Neural cell (in vitro differentiated cells): ENCODE results near the gene TMEM147. TPM values are rescaled to one million over a fixed set of nuclear protein-coding genes. Genes with fewer than 3 reads are reported as not detected.

ENCODE experiments used
- H2AFZ ChIP-seq: fragments of 200-600, 300-800 bp; sonication (generic), shearing (Covaris generic); 2 replicates; pipeline ENCODE4 v1.6.0; 2014; ENCODE audit warnings: low read depth, mild to moderate bottlenecking, antibody characterized with exemption, low read length, moderate library complexity
- H3F3A ChIP-seq: fragments of 200-600 bp; shearing (Covaris generic); 2 replicates; pipeline ENCODE4 v1.6.1; 2016; ENCODE audit warnings: mild to moderate bottlenecking, moderate library complexity, mixed read lengths, antibody characterized with exemption, low read length; ENCODE audit not compliant: insufficient read depth, poor library complexity, severe bottlenecking
- H3K27ac ChIP-seq: fragments of 200-600, 300-800 bp; sonication (generic), shearing (Covaris generic); 2 replicates; pipeline ENCODE4 v1.5.1; 2014; ENCODE audit warnings: mild to moderate bottlenecking, low read length, moderate library complexity
- H3K27me3 ChIP-seq: fragments of 300-800, 200-600 bp; sonication (generic), shearing (Covaris generic); 2 replicates; pipeline ENCODE4 v1.6.0; 2014; ENCODE audit warnings: mild to moderate bottlenecking, low read depth, low read length, moderate library complexity; ENCODE audit not compliant: insufficient read depth
- H3K36me3 ChIP-seq: fragments of 300-800, 200-600 bp; sonication (generic), shearing (Covaris generic); 2 replicates; pipeline ENCODE4 v1.5.1; 2014; ENCODE audit warnings: mild to moderate bottlenecking, antibody characterized with exemption, low read length, moderate library complexity; ENCODE audit not compliant: insufficient read depth
- H3K4me2 ChIP-seq: fragments of 300-800, 200-600 bp; sonication (generic), shearing (Covaris generic); 2 replicates; pipeline ENCODE4 v1.6.0; 2014; ENCODE audit warnings: mild to moderate bottlenecking, low read length
- H3K4me3 ChIP-seq: fragments of 300-800, 200-600 bp; sonication (generic), shearing (Covaris generic); 2 replicates; pipeline ENCODE4 v1.5.1; 2014; ENCODE audit warnings: mild to moderate bottlenecking, low read length, moderate library complexity
- H3K79me2 ChIP-seq: fragments of 200-600 bp; shearing (Covaris generic); replicated peaks from 2 replicates; pipeline ENCODE4 v1.6.0; 2014; ENCODE audit warnings: mild to moderate bottlenecking, low read length, moderate library complexity; ENCODE audit not compliant: insufficient read depth
- H3K9ac ChIP-seq: fragments of 300-800, 200-600 bp; sonication (generic), shearing (Covaris generic); 2 replicates; pipeline ENCODE4 v1.6.1; 2016; ENCODE audit warnings: mild to moderate bottlenecking, low read length, mixed read lengths
- H3K9me2 ChIP-seq: fragments of 200-600 bp; shearing (Covaris generic); 2 replicates; pipeline ENCODE4 v1.6.1; 2016; ENCODE audit warnings: mild to moderate bottlenecking, low read length, mixed read lengths; ENCODE audit not compliant: insufficient read depth
- H3K9me3 ChIP-seq: fragments of 200-600, 300-800 bp; sonication (generic), shearing (Covaris generic); 2 replicates; pipeline ENCODE4 v1.6.1; 2016; ENCODE audit warnings: mild to moderate bottlenecking, mixed run types, low read length, moderate library complexity, mixed read lengths
- H4K20me1 ChIP-seq: fragments of 200-600 bp; shearing (Covaris generic); 2 replicates; pipeline ENCODE4 v1.6.1; 2016; ENCODE audit warnings: mild to moderate bottlenecking, mixed run types; ENCODE audit not compliant: insufficient read depth
- EP300 ChIP-seq: fragments of 450-650 bp; conservative IDR thresholded peaks from 2 replicates; pipeline ENCODE4 v1.6.1; 2014; ENCODE audit warnings: antibody characterized with exemption, mild to moderate bottlenecking, moderate library complexity; ENCODE audit not compliant: poor library complexity, severe bottlenecking
- EZH2 ChIP-seq: fragments of 200-600, 300-800 bp; shearing (Covaris generic), sonication (generic); IDR thresholded peaks from 2 replicates; pipeline ENCODE4 v1.6.1; 2014; ENCODE audit warnings: antibody characterized with exemption, low read length, borderline replicate concordance, mild to moderate bottlenecking; ENCODE audit not compliant: insufficient read depth, poor library complexity, severe bottlenecking
- MXI1 ChIP-seq: fragments of 450-650 bp; conservative IDR thresholded peaks from 2 replicates; pipeline ENCODE4 v1.6.1; 2014; ENCODE audit warnings: antibody characterized with exemption, mild to moderate bottlenecking; ENCODE audit not compliant: poor library complexity, severe bottlenecking
- POLR2AphosphoS5 ChIP-seq: IDR thresholded peaks from 2 replicates; pipeline ENCODE4 v1.6.1; 2012
- RAD21 ChIP-seq: fragments of 450-650 bp; conservative IDR thresholded peaks from 2 replicates; pipeline ENCODE4 v1.6.1; 2014; ENCODE audit warnings: antibody characterized with exemption, mild to moderate bottlenecking, moderate library complexity
- SMC3 ChIP-seq: fragments of 450-650 bp; conservative IDR thresholded peaks from 2 replicates; pipeline ENCODE4 v1.6.1; 2014; ENCODE audit warnings: antibody characterized with exemption, mild to moderate bottlenecking, moderate library complexity; ENCODE audit not compliant: poor library complexity
- TAF1 ChIP-seq: IDR thresholded peaks from 2 replicates; pipeline ENCODE4 v1.6.1; 2012; ENCODE audit warnings: low read depth
- polyA plus RNA-seq: library from polyadenylated mRNA; depleted of rRNA; stranded (reverse); fragments of >200 nt; gene quantifications from 2 replicates; pipeline ENCODE4 v1.2.3, GENCODE V29; 2014
- TF ChIP-seq, protein P1 (sequence below): fragments of 450-650 bp; IDR thresholded peaks from 2 replicates; pipeline ENCODE4 v1.5.1; 2014; ENCODE audit warnings: antibody characterized with exemption, mild to moderate bottlenecking, moderate library complexity; ENCODE audit not compliant: poor library complexity, severe bottlenecking
- TF ChIP-seq, protein P2 (sequence below): IDR thresholded peaks from 2 replicates; pipeline ENCODE4 v1.6.1; 2012; ENCODE audit warnings: borderline replicate concordance

The TMEM147 gene
- polyA plus RNA-seq, 1 donor from 2014 or later: 106 TPM

DNA sequence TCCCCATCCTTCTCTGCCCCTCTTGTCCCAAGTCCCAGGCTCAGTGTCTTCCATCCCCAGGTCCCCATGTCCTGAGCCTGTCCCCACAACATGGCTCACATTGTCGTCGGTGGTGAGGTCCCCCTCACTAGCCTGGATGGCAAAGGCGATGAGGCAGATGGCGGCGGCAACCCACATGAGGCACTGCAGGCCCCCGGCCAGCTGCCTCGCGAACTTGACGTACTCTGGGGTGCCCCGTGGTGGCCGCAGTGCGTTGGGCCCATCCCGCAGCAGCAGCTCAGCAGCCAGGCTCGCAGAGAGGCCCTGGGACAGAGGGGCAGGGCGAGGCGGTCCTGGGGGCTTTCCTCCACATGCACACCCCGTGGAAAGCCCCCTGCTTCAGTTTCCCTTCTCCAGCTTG, 16.9 kb downstream of the TMEM147 start:
- no peak overlapping the region for H3K4me3 ChIP-seq
- no peaks in the 10 kb centered on the region for H3K9me2 ChIP-seq
- no peaks in the 10 kb centered on the region for H3F3A ChIP-seq
- no peak overlapping the region for H3K27ac ChIP-seq
- H3K9me3 ChIP-seq: no peaks in the 10 kb centered on the region
- no peak overlapping the region for H2AFZ ChIP-seq
- H3K4me2 ChIP-seq: no peak overlapping the region
- peaks cover 27% of the 10 kb centered on the region for H3K27me3 ChIP-seq
- TF ChIP-seq, protein P1, sequence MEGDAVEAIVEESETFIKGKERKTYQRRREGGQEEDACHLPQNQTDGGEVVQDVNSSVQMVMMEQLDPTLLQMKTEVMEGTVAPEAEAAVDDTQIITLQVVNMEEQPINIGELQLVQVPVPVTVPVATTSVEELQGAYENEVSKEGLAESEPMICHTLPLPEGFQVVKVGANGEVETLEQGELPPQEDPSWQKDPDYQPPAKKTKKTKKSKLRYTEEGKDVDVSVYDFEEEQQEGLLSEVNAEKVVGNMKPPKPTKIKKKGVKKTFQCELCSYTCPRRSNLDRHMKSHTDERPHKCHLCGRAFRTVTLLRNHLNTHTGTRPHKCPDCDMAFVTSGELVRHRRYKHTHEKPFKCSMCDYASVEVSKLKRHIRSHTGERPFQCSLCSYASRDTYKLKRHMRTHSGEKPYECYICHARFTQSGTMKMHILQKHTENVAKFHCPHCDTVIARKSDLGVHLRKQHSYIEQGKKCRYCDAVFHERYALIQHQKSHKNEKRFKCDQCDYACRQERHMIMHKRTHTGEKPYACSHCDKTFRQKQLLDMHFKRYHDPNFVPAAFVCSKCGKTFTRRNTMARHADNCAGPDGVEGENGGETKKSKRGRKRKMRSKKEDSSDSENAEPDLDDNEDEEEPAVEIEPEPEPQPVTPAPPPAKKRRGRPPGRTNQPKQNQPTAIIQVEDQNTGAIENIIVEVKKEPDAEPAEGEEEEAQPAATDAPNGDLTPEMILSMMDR: no peak
- TF ChIP-seq RAD21: no peak
- no peak for TF ChIP-seq POLR2AphosphoS5
- TF ChIP-seq MXI1: no peak
- TF ChIP-seq TAF1: no peak
- TF ChIP-seq EZH2: no peak
- TF ChIP-seq, protein P2, sequence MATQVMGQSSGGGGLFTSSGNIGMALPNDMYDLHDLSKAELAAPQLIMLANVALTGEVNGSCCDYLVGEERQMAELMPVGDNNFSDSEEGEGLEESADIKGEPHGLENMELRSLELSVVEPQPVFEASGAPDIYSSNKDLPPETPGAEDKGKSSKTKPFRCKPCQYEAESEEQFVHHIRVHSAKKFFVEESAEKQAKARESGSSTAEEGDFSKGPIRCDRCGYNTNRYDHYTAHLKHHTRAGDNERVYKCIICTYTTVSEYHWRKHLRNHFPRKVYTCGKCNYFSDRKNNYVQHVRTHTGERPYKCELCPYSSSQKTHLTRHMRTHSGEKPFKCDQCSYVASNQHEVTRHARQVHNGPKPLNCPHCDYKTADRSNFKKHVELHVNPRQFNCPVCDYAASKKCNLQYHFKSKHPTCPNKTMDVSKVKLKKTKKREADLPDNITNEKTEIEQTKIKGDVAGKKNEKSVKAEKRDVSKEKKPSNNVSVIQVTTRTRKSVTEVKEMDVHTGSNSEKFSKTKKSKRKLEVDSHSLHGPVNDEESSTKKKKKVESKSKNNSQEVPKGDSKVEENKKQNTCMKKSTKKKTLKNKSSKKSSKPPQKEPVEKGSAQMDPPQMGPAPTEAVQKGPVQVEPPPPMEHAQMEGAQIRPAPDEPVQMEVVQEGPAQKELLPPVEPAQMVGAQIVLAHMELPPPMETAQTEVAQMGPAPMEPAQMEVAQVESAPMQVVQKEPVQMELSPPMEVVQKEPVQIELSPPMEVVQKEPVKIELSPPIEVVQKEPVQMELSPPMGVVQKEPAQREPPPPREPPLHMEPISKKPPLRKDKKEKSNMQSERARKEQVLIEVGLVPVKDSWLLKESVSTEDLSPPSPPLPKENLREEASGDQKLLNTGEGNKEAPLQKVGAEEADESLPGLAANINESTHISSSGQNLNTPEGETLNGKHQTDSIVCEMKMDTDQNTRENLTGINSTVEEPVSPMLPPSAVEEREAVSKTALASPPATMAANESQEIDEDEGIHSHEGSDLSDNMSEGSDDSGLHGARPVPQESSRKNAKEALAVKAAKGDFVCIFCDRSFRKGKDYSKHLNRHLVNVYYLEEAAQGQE: no peak
- no peak for TF ChIP-seq EP300
- no peak for TF ChIP-seq SMC3
- H3K79me2 ChIP-seq: no peaks in the 10 kb centered on the region
- H4K20me1 ChIP-seq: no peaks in the 10 kb centered on the region
- no peak overlapping the region for H3K9ac ChIP-seq
- no peaks in the 10 kb centered on the region for H3K36me3 ChIP-seq

DNA sequence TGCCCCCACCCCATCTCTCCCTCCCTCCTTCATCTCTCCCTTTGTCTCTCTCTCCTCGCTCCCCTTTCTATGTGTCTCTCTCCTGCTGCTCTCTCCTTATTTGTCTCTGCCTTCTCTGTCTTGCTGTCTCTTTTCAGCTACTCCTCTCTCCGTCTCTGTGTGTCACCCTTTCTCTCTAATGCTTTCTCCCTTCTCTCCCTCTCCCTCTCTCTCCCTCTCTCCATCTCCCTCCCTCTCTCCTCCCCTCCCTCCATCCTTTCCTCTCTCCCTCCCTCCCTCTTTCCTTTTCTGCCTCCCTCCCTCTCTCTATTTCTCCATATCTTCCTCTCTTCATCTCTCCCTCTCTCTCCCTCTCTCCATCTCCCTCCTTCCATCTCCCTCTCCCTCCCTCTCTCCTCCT, 17.4 kb downstream of the TMEM147 start:
- Histone ChIP-seq H3K79me2 (no peaks in the 10 kb centered on the region), H3K27ac (no peak overlapping the region), H2AFZ (no peak overlapping the region), H3K36me3 (no peaks in the 10 kb centered on the region), H3K27me3 (peaks cover 24% of the 10 kb centered on the region), H3K9me2 (no peaks in the 10 kb centered on the region), H3K4me2 (no peak overlapping the region), H3K9ac (no peak overlapping the region), H3F3A (no peaks in the 10 kb centered on the region), H3K9me3 (no peaks in the 10 kb centered on the region), H4K20me1 (no peaks in the 10 kb centered on the region), H3K4me3 (no peak overlapping the region)
- TF ChIP-seq SMC3: no peak
- TF ChIP-seq RAD21: no peak
- TF ChIP-seq TAF1: no peak
- no peak for TF ChIP-seq MXI1
- TF ChIP-seq POLR2AphosphoS5: no peak
- no peak for TF ChIP-seq EP300
- no peak for TF ChIP-seq EZH2
- TF ChIP-seq, protein P1: no peak
